GM12878 (cell line): Measurements from ENCODE around the gene SNX17. TPM values are rescaled to one million over a fixed set of nuclear protein-coding genes. Genes with fewer than 3 reads are reported as not detected.

ENCODE experiments used
- ATAC-seq: fragments of 200-7000 bp; cut with Tn5 transposase; 3 replicates; pipeline ENCODE4 v1.9.1; 2020; ENCODE audit warnings: mild to moderate bottlenecking, moderate library complexity
- BruUV-seq: library from RNA; stranded (reverse); fragments of 400-500 nt; replicated peaks from 2 replicates; lab custom pipeline; 2021; lab: Mats Ljungman, UMichigan
- CTCF ChIA-PET: fragments of 300-600 bp; sonication (Branson Sonifier 250); formaldehyde crosslinking; extraction: SDS; loops from one replicate; lab custom pipeline; 2021; ENCODE audit warnings: inconsistent platforms; lab: Yijun Ruan, JAX
- POLR2A ChIA-PET: fragments of 350-600 bp; formaldehyde crosslinking; extraction: SDS; loops from one replicate; lab custom pipeline; 2021; ENCODE audit warnings: inconsistent platforms; lab: Charles Lee
- RAD21 ChIA-PET: fragments of 300-600 bp; sonication (Branson Sonifier 250); formaldehyde crosslinking; loops from one replicate; lab custom pipeline; 2023; ENCODE audit warnings: antibody characterized with exemption; ENCODE audit not compliant: unreplicated experiment; lab: Charles Lee
- SMC1A ChIA-PET: fragments of 300-600 bp; sonication (Branson Sonifier 250); formaldehyde crosslinking; loops from one replicate; lab custom pipeline; 2023; ENCODE audit not compliant: unreplicated experiment, uncharacterized antibody; lab: Charles Lee
- DNase-seq: peaks from one replicate; pipeline ENCODE4 v3.0.0-alpha.2; 2011; ENCODE audit warnings: low read depth, low spot score
- FAIRE-seq: peaks from 3 replicates; lab custom pipeline; 2011; peaks lifted over from hg19 to GRCh38; lab: Jason Lieb, UNC
- H2AFZ ChIP-seq: 2 replicates; pipeline ENCODE4 v1.6.0; 2011; ENCODE audit warnings: low read depth, low read length, control low read depth; ENCODE audit not compliant: control insufficient read depth
- H3K27ac ChIP-seq: 2 replicates; pipeline ENCODE4 v1.5.1; 2011; ENCODE audit warnings: control low read depth; ENCODE audit not compliant: control insufficient read depth, insufficient read depth
- H3K27me3 ChIP-seq, 2 experiments: replicated peaks in 1 of 2; 2 replicates each; pipeline versions ENCODE4 v1.6.0 to v1.6.1; 2011; ENCODE audit warnings: low read length in 1 of 2; ENCODE audit not compliant: control insufficient read depth in 2 of 2, insufficient read depth in 2 of 2
- H3K36me3 ChIP-seq, 2 experiments: 2 replicates each; pipeline ENCODE4 v1.5.1; 2011; ENCODE audit warnings: low read length in 1 of 2; ENCODE audit not compliant: control insufficient read depth in 2 of 2, insufficient read depth in 2 of 2
- H3K4me1 ChIP-seq: 2 replicates; pipeline ENCODE4 v1.6.1; 2011; ENCODE audit warnings: mild to moderate bottlenecking, low read length, moderate library complexity, mixed read lengths; ENCODE audit not compliant: control insufficient read depth, insufficient read depth
- H3K4me2 ChIP-seq: 2 replicates; pipeline ENCODE4 v1.6.0; 2011; ENCODE audit warnings: control low read depth; ENCODE audit not compliant: control insufficient read depth, insufficient read depth
- H3K4me3 ChIP-seq: fragments of 200-600 bp; sonication (generic); 2 replicates; pipeline ENCODE4 v1.5.1; 2016
- H3K79me2 ChIP-seq: 2 replicates; pipeline ENCODE4 v1.6.0; 2011; ENCODE audit warnings: low read length; ENCODE audit not compliant: control insufficient read depth, insufficient read depth
- H3K9ac ChIP-seq: 2 replicates; pipeline ENCODE4 v1.8.0; 2011; ENCODE audit warnings: low read length, control low read depth, mixed read lengths; ENCODE audit not compliant: control insufficient read depth, insufficient read depth
- H3K9me3 ChIP-seq: replicated peaks from 3 replicates; pipeline ENCODE4 v1.5.1; 2011; ENCODE audit warnings: mild to moderate bottlenecking, low read length; ENCODE audit not compliant: control insufficient read depth, insufficient read depth
- H4K20me1 ChIP-seq: 2 replicates; pipeline ENCODE4 v1.6.0; 2011; ENCODE audit not compliant: control insufficient read depth, insufficient read depth
- BHLHE40 ChIP-seq, 2 experiments: fragments of 450-650 bp in 1 of 2; IDR thresholded peaks; 2 replicates each; pipeline ENCODE4 v1.6.1; 2011 to 2017; ENCODE audit warnings: low read depth in 2 of 2, borderline replicate concordance in 1 of 2, improper control_type of control experiment in 1 of 2, low read length in 1 of 2, mild to moderate bottlenecking in 1 of 2
- BRCA1 ChIP-seq: IDR thresholded peaks from 2 replicates; pipeline ENCODE4 v1.6.1; 2011; ENCODE audit warnings: low read depth, low read length, improper control_type of control experiment
- CBX5 ChIP-seq: sonication (generic); IDR thresholded peaks from 2 replicates; pipeline ENCODE4 v1.6.1; 2016; ENCODE audit warnings: low read depth, moderate library complexity, mild to moderate bottlenecking, inconsistent platforms
- CHD4 ChIP-seq: fragments of 200-600 bp; sonication (generic); IDR thresholded peaks from 2 replicates; pipeline ENCODE4 v1.6.1; 2016; ENCODE audit warnings: mild to moderate bottlenecking
- EP300 ChIP-seq, 2 experiments: fragments of 150-350 bp in 1 of 2; IDR thresholded peaks; 2 replicates each; pipeline ENCODE4 v1.6.1; 2011 to 2012; ENCODE audit warnings: low read depth in 2 of 2, low read length in 2 of 2, borderline replicate concordance in 1 of 2, improper control_type of control experiment in 1 of 2, inconsistent platforms in 1 of 2; ENCODE audit not compliant: control insufficient read depth in 1 of 2
- FOXM1 ChIP-seq: IDR thresholded peaks from 2 replicates; pipeline ENCODE4 v1.6.1; 2012; ENCODE audit warnings: low read depth, mild to moderate bottlenecking, inconsistent platforms, low read length, moderate library complexity
- NFYA ChIP-seq: IDR thresholded peaks from 2 replicates; pipeline ENCODE4 v1.6.1; 2011; ENCODE audit warnings: low read depth, mild to moderate bottlenecking, low read length, improper control_type of control experiment, borderline replicate concordance
- NR2C1 ChIP-seq: fragments of 450-650 bp; IDR thresholded peaks from 2 replicates; pipeline ENCODE4 v1.6.1; 2017; ENCODE audit warnings: antibody characterized with exemption, mild to moderate bottlenecking, moderate library complexity
- POLR2AphosphoS2 ChIP-seq: IDR thresholded peaks from 2 replicates; pipeline ENCODE4 v1.6.1; 2011; ENCODE audit warnings: low read depth, mild to moderate bottlenecking, low read length, improper control_type of control experiment, moderate library complexity
- RELA ChIP-seq: fragments of 450-650 bp; IDR thresholded peaks from 2 replicates; pipeline ENCODE4 v1.8.0; 2014; ENCODE audit warnings: borderline replicate concordance; ENCODE audit not compliant: partially characterized antibody
- SMAD5 ChIP-seq: IDR thresholded peaks from 2 replicates; pipeline ENCODE4 v1.6.1; 2016; ENCODE audit warnings: antibody characterized with exemption, low read depth
- SREBF1 ChIP-seq: IDR thresholded peaks from 2 replicates; pipeline ENCODE4 v1.6.1; 2012; ENCODE audit warnings: mild to moderate bottlenecking, low read length
- ZNF592 ChIP-seq: fragments of 450-650 bp; IDR thresholded peaks from 2 replicates; pipeline ENCODE4 v1.6.1; 2017; ENCODE audit warnings: mild to moderate bottlenecking, moderate library complexity
- WGBS: methylation state at CpG from one replicate; pipeline ENCODE4 v1.1.6; 2016; ENCODE audit warnings: low lambda C conversion rate; ENCODE audit not compliant: insufficient replicate concordance, insufficient coverage; ENCODE audit errors: missing lambda C conversion rate; 5-methylcytosine and 5-hydroxymethylcytosine counted together
- in situ Hi-C: fragments of 300-500 bp; cut with MboI; formaldehyde crosslinking; loops from 9 replicates; pipeline ENCODE4 v1.14.3; 2018; ENCODE audit warnings: mixed read lengths
- intact Hi-C: fragments of 100-400 bp; cut with micrococcal nuclease; formaldehyde crosslinking; loops from one replicate; pipeline ENCODE4 v1.14.2; 2022; ENCODE audit not compliant: unreplicated experiment
- polyA plus RNA-seq, 11 experiments: library from polyadenylated mRNA; depleted of rRNA in 4 of 11; unstranded in 6 of 11; stranded (reverse) in 5 of 11; fragments of >200 nt; fragmentation: Nextera tagmentation in 4 of 11; fragmentation: Illumina TruSeq in 1 of 11; extraction: Ambion mirVana in 4 of 11; extraction: Trizol in 1 of 11; gene quantifications; 1 replicate in 1 of 11; 2 replicates in 10 of 11; pipeline versions ENCODE4 v1.2.1 to v1.2.3, GENCODE V29; 2011 to 2016; ENCODE audit warnings: inconsistent platforms in 2 of 11, missing spikeins in 2 of 11, low read depth in 1 of 11
- total RNA-seq, 4 experiments: library from RNA; depleted of rRNA in 3 of 4; stranded (reverse); fragments of >200 nt in 3 of 4; fragmentation: Illumina TruSeq in 1 of 4; extraction: Trizol in 1 of 4; gene quantifications; 2 replicates each; pipeline versions ENCODE4 v1.2.1 to v1.2.3, GENCODE V29; 2013 to 2021
- TF ChIP-seq, protein P1 (sequence below): fragments of 450-650 bp; IDR thresholded peaks from 2 replicates; pipeline ENCODE4 v1.6.1; 2017; ENCODE audit warnings: borderline replicate concordance
- TF ChIP-seq, protein P2 (sequence below): fragments of 450-650 bp; IDR thresholded peaks from 2 replicates; pipeline ENCODE4 v1.6.1; 2017; ENCODE audit warnings: mild to moderate bottlenecking
- TF ChIP-seq, protein P3 (sequence below): IDR thresholded peaks from 2 replicates; pipeline ENCODE4 v1.6.1; 2012; ENCODE audit warnings: low read depth, low read length, improper control_type of control experiment

Gene SNX17
- total and polyA plus RNA-seq, 10 of the 15 experiments (the other 5 are each of a cell fraction or from before 2014, with no cell fraction given), result 6.5 to 116 (median 84.4) TPM

GRCh38 chr2:27336173-27336572 lies 34.2 kb upstream of the SNX17 start:
- Histone ChIP-seq H3K9me3 (no peaks in the 10 kb centered on the region), H3K4me2 (no peak overlapping the region), H3K79me2 (no peaks in the 10 kb centered on the region), H4K20me1 (no peaks in the 10 kb centered on the region), H3K36me3 (peaks cover 21 to 22% of the 10 kb centered on the region in 2 experiments), H3K4me3 (no peak overlapping the region), H3K9ac (no peak overlapping the region), H3K27me3 (no peaks in the 10 kb centered on the region), H3K4me1 (no peaks in the 10 kb centered on the region), H3K27ac (no peak overlapping the region), H2AFZ (no peak overlapping the region)
- DNase-seq (no peak), ATAC-seq (no peak), FAIRE-seq (no peak)
- ChIA-PET CTCF (interaction anchor here (2.0 kb wide), 1 partner anchor 33 kb away, joined by 7 read pairs; no protein-coding TSS in a partner anchor), POLR2A (no interaction called here), SMC1A (no interaction called here), RAD21 (no interaction called here)
- BruUV-seq, result no TSS peak
- WGBS, result 97% methylated on average over 7 of the region's 7 CpGs
- TF ChIP-seq, protein P1, sequence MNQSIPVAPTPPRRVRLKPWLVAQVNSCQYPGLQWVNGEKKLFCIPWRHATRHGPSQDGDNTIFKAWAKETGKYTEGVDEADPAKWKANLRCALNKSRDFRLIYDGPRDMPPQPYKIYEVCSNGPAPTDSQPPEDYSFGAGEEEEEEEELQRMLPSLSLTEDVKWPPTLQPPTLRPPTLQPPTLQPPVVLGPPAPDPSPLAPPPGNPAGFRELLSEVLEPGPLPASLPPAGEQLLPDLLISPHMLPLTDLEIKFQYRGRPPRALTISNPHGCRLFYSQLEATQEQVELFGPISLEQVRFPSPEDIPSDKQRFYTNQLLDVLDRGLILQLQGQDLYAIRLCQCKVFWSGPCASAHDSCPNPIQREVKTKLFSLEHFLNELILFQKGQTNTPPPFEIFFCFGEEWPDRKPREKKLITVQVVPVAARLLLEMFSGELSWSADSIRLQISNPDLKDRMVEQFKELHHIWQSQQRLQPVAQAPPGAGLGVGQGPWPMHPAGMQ, result no peak
- TF ChIP-seq NR2C1 (no peak), FOXM1 (no peak), SMAD5 (no peak), EP300 (IDR thresholded peaks at IDR 0.05; ENCODE audit: borderline replicate concordance in 1 of 2, control insufficient read depth in 1 of 2, low read depth in 2 of 2, low read length in 2 of 2) (no peak), CHD4 (no peak), CBX5 (no peak), ZNF592 (no peak), BHLHE40 (IDR thresholded peaks at IDR 0.05; ENCODE audit: borderline replicate concordance in 1 of 2, low read depth in 2 of 2, low read length in 1 of 2) (no peak), RELA (no peak), NFYA (no peak), POLR2AphosphoS2 (no peak), BRCA1 (no peak), SREBF1 (no peak)
- TF ChIP-seq, protein P2, sequence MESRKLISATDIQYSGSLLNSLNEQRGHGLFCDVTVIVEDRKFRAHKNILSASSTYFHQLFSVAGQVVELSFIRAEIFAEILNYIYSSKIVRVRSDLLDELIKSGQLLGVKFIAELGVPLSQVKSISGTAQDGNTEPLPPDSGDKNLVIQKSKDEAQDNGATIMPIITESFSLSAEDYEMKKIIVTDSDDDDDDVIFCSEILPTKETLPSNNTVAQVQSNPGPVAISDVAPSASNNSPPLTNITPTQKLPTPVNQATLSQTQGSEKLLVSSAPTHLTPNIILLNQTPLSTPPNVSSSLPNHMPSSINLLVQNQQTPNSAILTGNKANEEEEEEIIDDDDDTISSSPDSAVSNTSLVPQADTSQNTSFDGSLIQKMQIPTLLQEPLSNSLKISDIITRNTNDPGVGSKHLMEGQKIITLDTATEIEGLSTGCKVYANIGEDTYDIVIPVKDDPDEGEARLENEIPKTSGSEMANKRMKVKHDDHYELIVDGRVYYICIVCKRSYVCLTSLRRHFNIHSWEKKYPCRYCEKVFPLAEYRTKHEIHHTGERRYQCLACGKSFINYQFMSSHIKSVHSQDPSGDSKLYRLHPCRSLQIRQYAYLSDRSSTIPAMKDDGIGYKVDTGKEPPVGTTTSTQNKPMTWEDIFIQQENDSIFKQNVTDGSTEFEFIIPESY, result no peak
- TF ChIP-seq, protein P3, sequence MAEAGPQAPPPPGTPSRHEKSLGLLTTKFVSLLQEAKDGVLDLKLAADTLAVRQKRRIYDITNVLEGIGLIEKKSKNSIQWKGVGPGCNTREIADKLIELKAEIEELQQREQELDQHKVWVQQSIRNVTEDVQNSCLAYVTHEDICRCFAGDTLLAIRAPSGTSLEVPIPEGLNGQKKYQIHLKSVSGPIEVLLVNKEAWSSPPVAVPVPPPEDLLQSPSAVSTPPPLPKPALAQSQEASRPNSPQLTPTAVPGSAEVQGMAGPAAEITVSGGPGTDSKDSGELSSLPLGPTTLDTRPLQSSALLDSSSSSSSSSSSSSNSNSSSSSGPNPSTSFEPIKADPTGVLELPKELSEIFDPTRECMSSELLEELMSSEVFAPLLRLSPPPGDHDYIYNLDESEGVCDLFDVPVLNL, result no peak
- intact Hi-C loops (no loop called here), in situ Hi-C loops (no loop called here)
